Loucy (cell line): Measurements from ENCODE around the gene SLC17A7.

Experiments used
- EZH2phosphoT487 ChIP-seq: fragments of 200-600 bp; IDR thresholded peaks from 2 replicates; pipeline ENCODE4 v1.6.1; 2018; ENCODE audit warnings: antibody characterized with exemption, mild to moderate bottlenecking, moderate library complexity, borderline replicate concordance
- TF ChIP-seq, protein P1 (sequence below): fragments of 200-600 bp; sonication (generic); conservative IDR thresholded peaks from 2 replicates; pipeline ENCODE4 v1.5.1; 2014; ENCODE audit warnings: mild to moderate bottlenecking, antibody characterized with exemption, low read length

DNA sequence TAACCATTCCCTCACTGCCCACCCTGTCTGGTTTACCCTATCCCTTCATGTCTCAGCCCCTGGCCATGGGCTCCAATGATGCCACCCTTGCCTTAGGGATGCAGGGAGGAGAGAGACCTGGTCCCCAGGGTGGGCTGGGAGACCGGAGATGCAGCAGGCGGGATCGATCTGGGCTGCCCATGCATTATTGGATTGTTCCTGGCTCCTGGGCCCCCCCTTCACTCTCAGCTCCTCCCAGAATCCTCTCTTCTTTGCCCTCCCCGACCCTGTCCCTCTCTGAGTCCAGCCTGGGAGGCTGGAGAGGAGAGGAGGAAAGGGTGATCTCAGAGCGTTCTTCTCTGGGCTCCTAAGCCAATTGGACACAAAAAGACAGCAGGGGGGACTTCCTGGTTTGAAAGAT lies 47.4 kb downstream of the SLC17A7 start:
- TF ChIP-seq, protein P1, sequence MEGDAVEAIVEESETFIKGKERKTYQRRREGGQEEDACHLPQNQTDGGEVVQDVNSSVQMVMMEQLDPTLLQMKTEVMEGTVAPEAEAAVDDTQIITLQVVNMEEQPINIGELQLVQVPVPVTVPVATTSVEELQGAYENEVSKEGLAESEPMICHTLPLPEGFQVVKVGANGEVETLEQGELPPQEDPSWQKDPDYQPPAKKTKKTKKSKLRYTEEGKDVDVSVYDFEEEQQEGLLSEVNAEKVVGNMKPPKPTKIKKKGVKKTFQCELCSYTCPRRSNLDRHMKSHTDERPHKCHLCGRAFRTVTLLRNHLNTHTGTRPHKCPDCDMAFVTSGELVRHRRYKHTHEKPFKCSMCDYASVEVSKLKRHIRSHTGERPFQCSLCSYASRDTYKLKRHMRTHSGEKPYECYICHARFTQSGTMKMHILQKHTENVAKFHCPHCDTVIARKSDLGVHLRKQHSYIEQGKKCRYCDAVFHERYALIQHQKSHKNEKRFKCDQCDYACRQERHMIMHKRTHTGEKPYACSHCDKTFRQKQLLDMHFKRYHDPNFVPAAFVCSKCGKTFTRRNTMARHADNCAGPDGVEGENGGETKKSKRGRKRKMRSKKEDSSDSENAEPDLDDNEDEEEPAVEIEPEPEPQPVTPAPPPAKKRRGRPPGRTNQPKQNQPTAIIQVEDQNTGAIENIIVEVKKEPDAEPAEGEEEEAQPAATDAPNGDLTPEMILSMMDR, result no peak
- TF ChIP-seq EZH2phosphoT487, result no peak
